IPS-20b (cell line): ENCODE measurements around the gene ARHGAP25.

Source experiments
- H3K27ac ChIP-seq: one replicate; pipeline ENCODE4 v1.5.1; 2013; ENCODE audit warnings: low read length
- H3K27me3 ChIP-seq: 2 replicates; pipeline ENCODE4 v1.6.1; 2013; ENCODE audit warnings: mild to moderate bottlenecking, low read length, inconsistent platforms; ENCODE audit not compliant: insufficient read depth
- H3K36me3 ChIP-seq: 2 replicates; pipeline ENCODE4 v1.6.1; 2013; ENCODE audit warnings: low read depth, mild to moderate bottlenecking, inconsistent platforms, low read length, moderate library complexity; ENCODE audit not compliant: insufficient read depth
- H3K4me1 ChIP-seq: 2 replicates; pipeline ENCODE4 v1.6.1; 2013; ENCODE audit warnings: mild to moderate bottlenecking, control low read depth, inconsistent platforms, low read length, moderate library complexity; ENCODE audit not compliant: insufficient read depth
- H3K4me3 ChIP-seq: 2 replicates; pipeline ENCODE4 v1.5.1; 2013; ENCODE audit warnings: mild to moderate bottlenecking, low read length, inconsistent platforms
- H3K9ac ChIP-seq: 2 replicates; pipeline ENCODE4 v1.6.1; 2013; ENCODE audit warnings: low read depth, mild to moderate bottlenecking, inconsistent platforms, low read length, moderate library complexity
- H3K9me3 ChIP-seq: 2 replicates; pipeline ENCODE4 v1.6.1; 2013; ENCODE audit warnings: mild to moderate bottlenecking, low read depth, low read length, inconsistent platforms; ENCODE audit not compliant: insufficient read depth

ARHGAP25 gene

DNA sequence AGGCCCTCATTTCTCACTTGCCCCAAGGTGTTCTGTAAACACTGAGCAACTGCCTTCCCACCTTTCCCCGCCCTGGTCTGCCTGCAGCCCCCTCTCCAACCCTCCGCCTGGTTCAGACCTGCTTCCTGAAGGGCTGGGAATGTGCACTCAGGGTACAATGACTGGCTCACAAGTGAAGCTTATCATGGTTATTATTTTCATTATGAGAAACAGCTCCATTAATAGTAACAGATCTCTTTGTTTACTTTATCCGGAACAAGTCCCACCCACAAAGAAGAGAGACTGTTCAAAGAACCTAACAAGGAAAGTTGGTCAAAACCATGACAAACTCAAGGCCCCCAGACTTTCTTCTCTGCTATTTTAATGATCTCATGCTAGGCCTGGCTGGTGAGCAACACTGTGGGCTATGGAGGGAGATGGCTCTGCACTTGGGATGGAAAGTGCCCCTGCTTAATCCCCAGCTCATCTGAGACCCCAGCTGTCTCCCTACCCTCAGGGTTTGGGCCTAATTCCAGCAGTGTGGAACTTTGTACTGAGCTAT is 36.7 kb downstream of the ARHGAP25 start:
- Histone ChIP-seq H3K27me3 (no peaks in the 10 kb centered on the region), H3K9me3 (no peaks in the 10 kb centered on the region), H3K9ac (no peak overlapping the region), H3K36me3 (no peaks in the 10 kb centered on the region), H3K27ac (no peak overlapping the region), H3K4me3 (no peak overlapping the region), H3K4me1 (no peaks in the 10 kb centered on the region)

DNA sequence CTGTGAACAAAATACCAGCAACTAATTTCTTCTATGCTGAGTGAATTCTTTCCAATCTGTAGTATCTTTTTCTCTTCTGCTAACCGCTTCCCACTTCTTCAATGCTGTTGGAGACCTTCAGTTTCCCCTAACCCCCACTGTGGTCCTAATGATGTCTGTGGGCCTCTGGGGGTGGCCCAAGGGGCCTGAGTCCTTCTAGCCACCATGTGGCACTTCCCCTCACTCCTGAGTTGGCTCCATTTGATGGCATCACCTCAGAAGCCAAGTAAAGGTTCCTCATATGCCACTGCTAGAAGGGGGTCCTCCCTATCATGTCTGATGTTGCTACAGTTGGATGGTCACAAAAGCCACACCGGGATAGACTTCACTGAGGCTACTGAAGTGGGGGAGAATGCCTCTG is 37.5 kb downstream of the ARHGAP25 start:
- Histone ChIP-seq H3K9me3 (no peaks in the 10 kb centered on the region), H3K36me3 (no peaks in the 10 kb centered on the region), H3K4me1 (no peaks in the 10 kb centered on the region), H3K9ac (no peak overlapping the region), H3K27ac (no peak overlapping the region), H3K27me3 (no peaks in the 10 kb centered on the region), H3K4me3 (no peak overlapping the region)

GRCh38 chr2:68774569-68775271 is 40.1 kb downstream of the ARHGAP25 start:
- Histone ChIP-seq H3K9ac (no peak overlapping the region), H3K36me3 (no peaks in the 10 kb centered on the region), H3K27ac (no peak overlapping the region)

DNA sequence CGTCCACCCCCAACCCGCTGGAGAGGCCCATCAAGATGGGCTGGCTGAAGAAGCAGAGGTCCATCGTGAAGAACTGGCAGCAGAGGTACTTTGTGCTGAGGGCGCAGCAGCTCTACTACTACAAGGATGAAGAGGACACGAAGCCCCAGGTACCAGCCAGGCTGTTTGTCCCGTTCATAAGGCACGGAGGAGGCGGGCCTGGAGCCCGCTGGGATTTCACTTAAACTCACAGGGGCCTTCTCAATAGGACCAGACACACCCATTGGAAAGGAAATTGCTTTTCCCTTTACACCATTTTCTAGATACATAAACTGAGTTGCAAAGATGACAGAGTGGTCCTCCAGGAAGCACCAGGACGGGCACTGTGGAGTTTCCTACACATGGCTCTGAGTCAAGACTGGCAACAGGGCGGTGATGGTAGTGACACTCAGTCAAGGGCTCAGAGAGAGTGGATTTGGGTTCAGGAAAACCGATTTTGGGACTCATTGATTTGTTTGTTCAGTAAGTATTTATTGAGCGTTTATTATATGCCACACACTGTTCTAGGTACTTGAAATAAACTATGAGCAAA is 40.7 kb downstream of the ARHGAP25 start:
- no peaks in the 10 kb centered on the region for H3K9me3 ChIP-seq
- H3K27ac ChIP-seq = no peak overlapping the region
- no peak overlapping the region for H3K9ac ChIP-seq
- H3K4me1 ChIP-seq = no peaks in the 10 kb centered on the region
- no peak overlapping the region for H3K4me3 ChIP-seq
- no peaks in the 10 kb centered on the region for H3K36me3 ChIP-seq
- H3K27me3 ChIP-seq = no peaks in the 10 kb centered on the region

More at GRCh38 chr2:68774569-68775271, 40.1 kb downstream of the ARHGAP25 start:
- no peaks in the 10 kb centered on the region for H3K9me3 ChIP-seq
- no peaks in the 10 kb centered on the region for H3K27me3 ChIP-seq
- H3K4me3 ChIP-seq = no peak overlapping the region
- no peaks in the 10 kb centered on the region for H3K4me1 ChIP-seq

- Histone ChIP-seq H3K4me1 (no peaks in the 10 kb centered on the region), H3K9ac (no peak overlapping the region), H3K36me3 (no peaks in the 10 kb centered on the region), H3K27ac (no peak overlapping the region), H3K27me3 (no peaks in the 10 kb centered on the region), H3K4me3 (no peak overlapping the region), H3K9me3 (no peaks in the 10 kb centered on the region)
These were observed 41.5 kb downstream of the ARHGAP25 start for GRCh38 chr2:68776124-68776523.

GRCh38 chr2:68779595-68779994 is 45.0 kb downstream of the ARHGAP25 start:
- Histone ChIP-seq H3K9me3 (no peaks in the 10 kb centered on the region), H3K9ac (no peak overlapping the region), H3K27me3 (no peaks in the 10 kb centered on the region), H3K4me1 (no peaks in the 10 kb centered on the region), H3K4me3 (no peak overlapping the region), H3K36me3 (no peaks in the 10 kb centered on the region), H3K27ac (no peak overlapping the region)

- H3K4me1 ChIP-seq = no peaks in the 10 kb centered on the region
- H3K36me3 ChIP-seq = no peaks in the 10 kb centered on the region
- no peak overlapping the region for H3K4me3 ChIP-seq
- H3K27me3 ChIP-seq = no peaks in the 10 kb centered on the region
- no peak overlapping the region for H3K27ac ChIP-seq
- H3K9ac ChIP-seq = no peak overlapping the region
- H3K9me3 ChIP-seq = no peaks in the 10 kb centered on the region
These were observed 49.6 kb downstream of the ARHGAP25 start for GRCh38 chr2:68784188-68784587.

- no peaks in the 10 kb centered on the region for H3K4me1 ChIP-seq
- H3K9ac ChIP-seq = no peak overlapping the region
- H3K27ac ChIP-seq = no peak overlapping the region
- no peaks in the 10 kb centered on the region for H3K9me3 ChIP-seq
- H3K27me3 ChIP-seq = no peaks in the 10 kb centered on the region
- no peak overlapping the region for H3K4me3 ChIP-seq
- H3K36me3 ChIP-seq = no peaks in the 10 kb centered on the region
These were observed 50.3 kb downstream of the ARHGAP25 start for GRCh38 chr2:68784915-68785314.

DNA sequence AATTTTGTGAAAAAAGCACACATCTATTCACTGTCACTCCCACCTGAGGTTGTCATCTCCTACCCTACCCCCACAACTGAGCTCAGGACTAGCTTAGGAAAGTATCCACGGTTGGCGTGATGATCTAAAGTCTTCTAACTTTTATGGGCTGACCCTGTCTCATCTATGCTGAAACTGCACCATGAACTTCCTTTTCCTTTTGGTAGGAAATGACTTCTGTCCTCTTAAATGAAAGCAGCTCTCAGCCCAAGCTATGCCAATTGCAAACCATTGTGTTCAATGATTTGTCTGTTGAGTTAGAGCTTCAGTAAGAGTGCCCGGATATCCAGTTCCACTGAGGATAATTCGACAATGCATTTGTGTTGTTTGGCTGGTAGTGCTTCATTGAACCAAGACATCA is 52.7 kb downstream of the ARHGAP25 start:
- Histone ChIP-seq H3K36me3 (no peaks in the 10 kb centered on the region), H3K27me3 (no peaks in the 10 kb centered on the region), H3K9ac (no peak overlapping the region), H3K4me1 (no peaks in the 10 kb centered on the region), H3K9me3 (no peaks in the 10 kb centered on the region), H3K4me3 (no peak overlapping the region), H3K27ac (no peak overlapping the region)

DNA sequence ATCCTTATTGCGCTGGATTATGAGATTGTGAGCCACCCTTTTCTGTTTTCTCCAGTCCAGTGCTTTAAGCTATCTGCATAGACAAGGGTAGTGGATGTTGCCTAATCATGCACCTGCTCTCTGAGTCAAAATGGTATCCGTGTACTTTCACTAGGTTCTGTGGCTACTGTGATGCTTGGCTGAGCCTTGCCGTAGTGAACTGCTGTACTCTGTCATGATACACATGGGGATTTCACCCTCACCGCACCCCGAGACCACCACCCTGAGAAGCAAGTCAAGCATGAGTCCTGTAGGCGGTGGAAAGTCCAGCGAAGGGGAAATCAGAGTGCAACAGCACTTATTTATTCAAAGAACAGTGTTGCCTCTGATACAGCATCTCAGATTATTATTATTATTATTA is 55.0 kb downstream of the ARHGAP25 start:
- Histone ChIP-seq H3K36me3 (no peaks in the 10 kb centered on the region), H3K9ac (no peak overlapping the region), H3K9me3 (no peaks in the 10 kb centered on the region), H3K4me3 (no peak overlapping the region), H3K27me3 (no peaks in the 10 kb centered on the region), H3K4me1 (no peaks in the 10 kb centered on the region), H3K27ac (no peak overlapping the region)

- no peaks in the 10 kb centered on the region for H3K36me3 ChIP-seq
- H3K9ac ChIP-seq = no peak overlapping the region
- no peak overlapping the region for H3K27ac ChIP-seq
These were observed 56.0 kb downstream of the ARHGAP25 start for GRCh38 chr2:68790600-68790999.

DNA sequence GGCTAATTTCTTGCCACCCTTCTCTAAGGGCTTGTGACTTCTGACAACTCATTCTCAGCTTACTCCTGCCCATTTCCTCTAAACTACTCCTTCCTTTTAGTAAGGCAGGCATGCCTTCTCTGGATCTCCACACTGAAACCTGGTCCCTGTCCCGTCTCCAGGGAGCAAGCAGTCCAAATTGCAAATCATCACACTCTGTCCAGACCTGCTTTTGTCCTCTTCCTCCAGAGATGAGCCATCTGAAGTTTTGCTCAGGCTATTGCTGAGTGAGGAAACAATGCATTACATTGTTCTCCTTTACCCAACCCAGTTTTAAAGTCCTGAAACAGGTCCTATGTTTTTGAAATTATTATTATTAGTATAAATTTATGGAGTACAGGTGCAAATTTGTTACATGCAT is 57.3 kb downstream of the ARHGAP25 start:
- Histone ChIP-seq H3K9ac (no peak overlapping the region), H3K4me1 (no peaks in the 10 kb centered on the region), H3K36me3 (no peaks in the 10 kb centered on the region), H3K27me3 (no peaks in the 10 kb centered on the region), H3K27ac (no peak overlapping the region), H3K4me3 (no peak overlapping the region), H3K9me3 (no peaks in the 10 kb centered on the region)

More at GRCh38 chr2:68790600-68790999, 56.0 kb downstream of the ARHGAP25 start:
- Histone ChIP-seq H3K27me3 (no peaks in the 10 kb centered on the region), H3K4me1 (no peaks in the 10 kb centered on the region), H3K4me3 (no peak overlapping the region), H3K9me3 (no peaks in the 10 kb centered on the region)
